MM.1S (cell line): Measurements from ENCODE around the gene NUP62.

Source experiments
- DNase-seq: peaks from one replicate; pipeline ENCODE4 v3.0.0-alpha.2; 2015
- H2AFZ ChIP-seq: fragments of 300-600 bp; sonication (generic); 2 replicates; pipeline ENCODE4 v1.6.0; 2016; ENCODE audit warnings: antibody characterized with exemption, low read length
- H3F3A ChIP-seq: fragments of 300-600 bp; sonication (generic); 2 replicates; pipeline ENCODE4 v1.6.1; 2016; ENCODE audit warnings: mild to moderate bottlenecking, antibody characterized with exemption, low read length, moderate library complexity, mixed read lengths; ENCODE audit not compliant: insufficient read depth
- H3K27ac ChIP-seq: fragments of 300-600 bp; sonication (generic); 2 replicates; pipeline ENCODE4 v1.5.1; 2016; ENCODE audit warnings: mild to moderate bottlenecking, low read length
- H3K27me3 ChIP-seq: fragments of 300-600 bp; sonication (generic); replicated peaks from 2 replicates; pipeline ENCODE4 v1.6.0; 2016; ENCODE audit warnings: low read length; ENCODE audit not compliant: insufficient read depth
- H3K36me3 ChIP-seq: fragments of 300-600 bp; sonication (generic); replicated peaks from 2 replicates; pipeline ENCODE4 v1.6.1; 2016; ENCODE audit warnings: mild to moderate bottlenecking, low read length, mixed read lengths; ENCODE audit not compliant: insufficient read depth
- H3K4me1 ChIP-seq: fragments of 300-600 bp; sonication (generic); 2 replicates; pipeline ENCODE4 v1.6.1; 2016; ENCODE audit warnings: low read length, mixed read lengths
- H3K4me2 ChIP-seq: fragments of 300-600 bp; sonication (generic); 2 replicates; pipeline ENCODE4 v1.6.0; 2016; ENCODE audit warnings: low read depth, low read length
- H3K4me3 ChIP-seq: fragments of 300-600 bp; sonication (generic); 2 replicates; pipeline ENCODE4 v1.5.1; 2016; ENCODE audit warnings: low read length, mixed read lengths
- H3K79me2 ChIP-seq: fragments of 300-600 bp; sonication (generic); 2 replicates; pipeline ENCODE4 v1.6.1; 2016; ENCODE audit warnings: mixed run types, low read length, mixed read lengths
- H3K9ac ChIP-seq: fragments of 300-600 bp; sonication (generic); 2 replicates; pipeline ENCODE4 v1.6.1; 2016; ENCODE audit warnings: low read length, mixed read lengths
- H3K9me2 ChIP-seq: fragments of 300-600 bp; sonication (generic); replicated peaks from 2 replicates; pipeline ENCODE4 v1.6.1; 2016; ENCODE audit warnings: mild to moderate bottlenecking, low read length, mixed read lengths; ENCODE audit not compliant: insufficient read depth
- H3K9me3 ChIP-seq: fragments of 300-600 bp; sonication (generic); replicated peaks from 2 replicates; pipeline ENCODE4 v1.6.1; 2016; ENCODE audit warnings: mild to moderate bottlenecking, low read length, mixed read lengths; ENCODE audit not compliant: insufficient read depth
- H4K20me1 ChIP-seq: fragments of 300-600 bp; sonication (generic); 2 replicates; pipeline ENCODE4 v1.6.1; 2016; ENCODE audit warnings: mild to moderate bottlenecking, low read length, moderate library complexity, mixed read lengths; ENCODE audit not compliant: insufficient read depth
- CTCF ChIP-seq: fragments of 300-600 bp; sonication (generic); IDR thresholded peaks from 2 replicates; pipeline ENCODE4 v1.5.1; 2016; ENCODE audit warnings: antibody characterized with exemption, low read length, mixed read lengths
- EZH2 ChIP-seq: fragments of 300-600 bp; sonication (generic); optimal IDR thresholded peaks from 2 replicates; pipeline ENCODE3; 2017; ENCODE audit warnings: low read depth, mild to moderate bottlenecking, antibody characterized with exemption, low read length, mixed read lengths
- EZH2phosphoT487 ChIP-seq: fragments of 300-600 bp; sonication (generic); IDR thresholded peaks from 2 replicates; pipeline ENCODE4 v1.6.1; 2018; ENCODE audit warnings: antibody characterized with exemption, low read length

The NUP62 gene

GRCh38 chr19:49875177-49875576, 54.1 kb downstream of the NUP62 start:
- Histone ChIP-seq H4K20me1 (no peaks in the 10 kb centered on the region), H3K27me3 (no peaks in the 10 kb centered on the region), H3K79me2 (peaks cover 60% of the 10 kb centered on the region), H3K36me3 (no peaks in the 10 kb centered on the region), H2AFZ (no peak overlapping the region), H3F3A (peaks cover 10% of the 10 kb centered on the region; the same call in 1 of the 2 replicates), H3K9me3 (no peaks in the 10 kb centered on the region), H3K4me2 (peak overlapping the region; percentile 95), H3K4me1 (peaks cover 14% of the 10 kb centered on the region), H3K4me3 (peak overlapping the region; percentile 99), H3K27ac (no peak overlapping the region; the same call in 1 of the 2 replicates), H3K9me2 (no peaks in the 10 kb centered on the region), H3K9ac (peak overlapping the region; percentile 97; the same call in 1 of the 2 replicates)
- TF ChIP-seq EZH2phosphoT487 (no peak), CTCF (no peak), EZH2 (no peak)
- no peak for DNase-seq

GRCh38 chr19:49874503-49875157, 54.7 kb downstream of the NUP62 start:
- Histone ChIP-seq H3F3A (peaks cover 12% of the 10 kb centered on the region; the same call in 1 of the 2 replicates), H3K36me3 (no peaks in the 10 kb centered on the region), H3K79me2 (peaks cover 60% of the 10 kb centered on the region), H3K9ac (no peak overlapping the region; the same call in 1 of the 2 replicates), H3K9me2 (no peaks in the 10 kb centered on the region), H4K20me1 (no peaks in the 10 kb centered on the region), H3K4me3 (no peak overlapping the region), H3K9me3 (no peaks in the 10 kb centered on the region), H3K27me3 (no peaks in the 10 kb centered on the region), H2AFZ (no peak overlapping the region), H3K27ac (no peak overlapping the region), H3K4me1 (peaks cover 16% of the 10 kb centered on the region), H3K4me2 (0 out of 2 replicates have a peak overlapping the region, but pooled peaks have one; percentile 95)
- no peak for DNase-seq
- TF ChIP-seq EZH2 = no peak
- TF ChIP-seq CTCF = no peak
- no peak for TF ChIP-seq EZH2phosphoT487

- no peaks in the 10 kb centered on the region for H3K9me3 ChIP-seq
- no peak overlapping the region for H3K9ac ChIP-seq
- no peak for TF ChIP-seq EZH2phosphoT487
- TF ChIP-seq EZH2 = no peak
- TF ChIP-seq CTCF = no peak
- no peaks in the 10 kb centered on the region for H3K36me3 ChIP-seq
- H4K20me1 ChIP-seq = no peaks in the 10 kb centered on the region
- H3K4me2 ChIP-seq = no peak overlapping the region
- H3F3A ChIP-seq = peaks cover 11% of the 10 kb centered on the region; the same call in 1 of the 2 replicates
- no peaks in the 10 kb centered on the region for H3K9me2 ChIP-seq
- DNase-seq = no peak
- H3K4me3 ChIP-seq = no peak overlapping the region
- peaks cover 52% of the 10 kb centered on the region for H3K79me2 ChIP-seq
- peaks cover 19% of the 10 kb centered on the region for H3K4me1 ChIP-seq
- H3K27ac ChIP-seq = no peak overlapping the region
- H3K27me3 ChIP-seq = no peaks in the 10 kb centered on the region
- no peak overlapping the region for H2AFZ ChIP-seq
These were observed 55.5 kb downstream of the NUP62 start for GRCh38 chr19:49873834-49874233.
